GM23248 (cell line): ENCODE data around the gene GJB1.

ENCODE experiments used
- EZH2 ChIP-seq: fragments of 200-600 bp; sonication (generic); IDR thresholded peaks from 2 replicates; pipeline ENCODE4 v1.6.1; 2018; ENCODE audit warnings: antibody characterized with exemption, mild to moderate bottlenecking; ENCODE audit not compliant: insufficient read depth, poor library complexity, severe bottlenecking
- EZH2phosphoT487 ChIP-seq: fragments of 200-600 bp; sonication (generic); IDR thresholded peaks from 2 replicates; pipeline ENCODE4 v1.6.1; 2018; ENCODE audit warnings: antibody characterized with exemption, moderate library complexity, mild to moderate bottlenecking, low read depth; ENCODE audit not compliant: insufficient read depth

DNA sequence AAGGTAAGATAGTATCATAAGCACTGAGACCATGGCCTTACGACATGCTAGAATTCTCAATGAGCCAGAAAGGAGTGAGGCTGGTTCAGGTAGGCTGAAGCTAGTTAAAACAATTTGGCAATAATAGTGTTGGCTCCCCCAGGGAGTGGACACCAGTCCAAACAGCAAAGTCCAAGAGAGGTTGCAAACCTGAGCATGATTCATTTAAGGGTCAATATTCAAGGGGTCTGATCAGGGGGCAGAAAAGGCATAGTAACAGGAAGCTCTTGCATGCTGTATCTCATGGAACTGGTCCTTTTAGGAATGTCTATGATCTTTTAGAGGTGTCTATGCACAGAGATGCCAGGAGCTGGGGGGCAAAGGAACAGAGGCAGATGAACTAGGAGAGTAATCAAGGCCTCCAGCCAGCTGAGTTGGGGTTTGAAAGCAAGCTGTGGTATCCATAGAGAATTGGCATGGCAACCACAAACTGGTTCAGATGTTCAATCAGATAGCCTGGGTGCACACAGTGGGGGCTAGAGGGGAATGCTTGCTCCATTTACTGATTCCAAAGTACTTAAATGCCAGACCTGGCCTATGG lies 5.1 kb downstream of the GJB1 start:
- TF ChIP-seq EZH2phosphoT487 (no peak), EZH2 (no peak)
